ENCODE results near the gene MYOZ2. TPM values are rescaled to one million over a fixed set of nuclear protein-coding genes. Genes with fewer than 3 reads are reported as not detected.

The MYOZ2 gene
- total and polyA plus RNA-seq, 2 of the 13 experiments (the other 11 are each of a cell fraction or from before 2014, with no cell fraction given): 0.03 TPM; not detected in 1

- no peak for TF ChIP-seq ZBTB4 (CRISPR knock-in tag; IDR thresholded peaks at IDR 0.05; ENCODE audit: borderline replicate concordance)
- no peak for TF ChIP-seq HOMEZ (CRISPR knock-in tag; IDR thresholded peaks at IDR 0.05; ENCODE audit: low read depth)
- no peak for TF ChIP-seq NPAS2 (CRISPR knock-in tag; IDR thresholded peaks at IDR 0.05; ENCODE audit: borderline replicate concordance)
- TF ChIP-seq MAFF (IDR thresholded peaks at IDR 0.05; ENCODE audit: low read depth, low read length): no peak
- 0 out of 2 replicates have a peak, but pooled peaks have one; percentile 7 for TF ChIP-seq ZNF138 (CRISPR knock-in tag; IDR thresholded peaks at IDR 0.05; ENCODE audit: low read depth)
- TF ChIP-seq ZMYM4 (CRISPR knock-in tag; IDR thresholded peaks at IDR 0.05): peak; percentile 44
- no peak for TF ChIP-seq HOXA7 (CRISPR knock-in tag; IDR thresholded peaks at IDR 0.05)
- TF ChIP-seq, protein P1, sequence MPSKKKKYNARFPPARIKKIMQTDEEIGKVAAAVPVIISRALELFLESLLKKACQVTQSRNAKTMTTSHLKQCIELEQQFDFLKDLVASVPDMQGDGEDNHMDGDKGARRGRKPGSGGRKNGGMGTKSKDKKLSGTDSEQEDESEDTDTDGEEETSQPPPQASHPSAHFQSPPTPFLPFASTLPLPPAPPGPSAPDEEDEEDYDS (CRISPR knock-in tag; IDR thresholded peaks at IDR 0.05): no peak
- TF ChIP-seq SSRP1 (CRISPR knock-in tag; IDR thresholded peaks at IDR 0.05): no peak
- TF ChIP-seq CBFB (CRISPR knock-in tag; IDR thresholded peaks at IDR 0.05): 0 out of 2 replicates have a peak, but pooled peaks have one; percentile 44
- TF ChIP-seq ZNF510 (CRISPR knock-in tag; IDR thresholded peaks at IDR 0.05; ENCODE audit: low read depth): 0 out of 2 replicates have a peak, but pooled peaks have one; percentile 5
- no peak for TF ChIP-seq POLR2AphosphoS5 (IDR thresholded peaks at IDR 0.05; ENCODE audit: low read depth, low read length)
- no peak for TF ChIP-seq ZBTB10 (CRISPR knock-in tag; IDR thresholded peaks at IDR 0.05; ENCODE audit: borderline replicate concordance)
- no peak for TF ChIP-seq JDP2 (CRISPR knock-in tag; IDR thresholded peaks at IDR 0.05; ENCODE audit: borderline replicate concordance)
- TF ChIP-seq ZNF784 (CRISPR knock-in tag; IDR thresholded peaks at IDR 0.05; ENCODE audit: borderline replicate concordance): peak; percentile 68; the same call in 1 of the 2 replicates
- TF ChIP-seq HNRNPL (IDR thresholded peaks at IDR 0.05; ENCODE audit: low read depth, low read length): no peak
- TF ChIP-seq ISX (CRISPR knock-in tag; conservative IDR thresholded peaks at IDR 0.05): no peak
These were observed 77.5 kb downstream of the MYOZ2 start (continued) for GRCh38 chr4:119212964-119213606.

All from HepG2 (cell line).